Measurements from ENCODE around the gene METTL24.

DNA sequence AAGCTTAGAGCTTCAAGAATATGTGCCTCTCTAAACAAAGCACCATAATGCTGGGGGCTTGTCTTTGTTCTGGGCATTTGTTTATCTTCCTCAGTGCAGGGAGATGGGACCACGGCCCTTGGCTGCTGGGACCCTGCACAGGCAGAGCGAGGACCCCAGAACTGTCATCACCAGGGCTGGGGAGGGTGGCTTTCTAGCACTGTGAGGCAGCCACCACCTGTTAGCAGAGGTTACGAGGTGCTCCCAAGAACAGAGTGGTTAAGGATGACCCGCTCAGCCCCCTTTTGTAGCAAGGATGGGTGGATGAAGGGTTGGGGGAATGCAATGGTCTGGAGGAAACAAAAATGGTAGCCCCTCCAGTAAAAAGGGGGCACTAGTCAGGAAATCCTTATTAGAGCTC, 34.9 kb downstream of the METTL24 start:
- TF ChIP-seq, protein P1, sequence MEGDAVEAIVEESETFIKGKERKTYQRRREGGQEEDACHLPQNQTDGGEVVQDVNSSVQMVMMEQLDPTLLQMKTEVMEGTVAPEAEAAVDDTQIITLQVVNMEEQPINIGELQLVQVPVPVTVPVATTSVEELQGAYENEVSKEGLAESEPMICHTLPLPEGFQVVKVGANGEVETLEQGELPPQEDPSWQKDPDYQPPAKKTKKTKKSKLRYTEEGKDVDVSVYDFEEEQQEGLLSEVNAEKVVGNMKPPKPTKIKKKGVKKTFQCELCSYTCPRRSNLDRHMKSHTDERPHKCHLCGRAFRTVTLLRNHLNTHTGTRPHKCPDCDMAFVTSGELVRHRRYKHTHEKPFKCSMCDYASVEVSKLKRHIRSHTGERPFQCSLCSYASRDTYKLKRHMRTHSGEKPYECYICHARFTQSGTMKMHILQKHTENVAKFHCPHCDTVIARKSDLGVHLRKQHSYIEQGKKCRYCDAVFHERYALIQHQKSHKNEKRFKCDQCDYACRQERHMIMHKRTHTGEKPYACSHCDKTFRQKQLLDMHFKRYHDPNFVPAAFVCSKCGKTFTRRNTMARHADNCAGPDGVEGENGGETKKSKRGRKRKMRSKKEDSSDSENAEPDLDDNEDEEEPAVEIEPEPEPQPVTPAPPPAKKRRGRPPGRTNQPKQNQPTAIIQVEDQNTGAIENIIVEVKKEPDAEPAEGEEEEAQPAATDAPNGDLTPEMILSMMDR (IDR thresholded peaks at IDR 0.05), result no peak
- TF ChIP-seq EZH2 (IDR thresholded peaks at IDR 0.05) (no peak), EZH2phosphoT487 (IDR thresholded peaks at IDR 0.05) (no peak)
